ENCODE results near the gene NSF.
"Not testable (repeated sequence)": the region's sequence is repeated elsewhere in the genome, so short reads cannot be mapped to it uniquely, and the experiment has no call there.

DNA sequence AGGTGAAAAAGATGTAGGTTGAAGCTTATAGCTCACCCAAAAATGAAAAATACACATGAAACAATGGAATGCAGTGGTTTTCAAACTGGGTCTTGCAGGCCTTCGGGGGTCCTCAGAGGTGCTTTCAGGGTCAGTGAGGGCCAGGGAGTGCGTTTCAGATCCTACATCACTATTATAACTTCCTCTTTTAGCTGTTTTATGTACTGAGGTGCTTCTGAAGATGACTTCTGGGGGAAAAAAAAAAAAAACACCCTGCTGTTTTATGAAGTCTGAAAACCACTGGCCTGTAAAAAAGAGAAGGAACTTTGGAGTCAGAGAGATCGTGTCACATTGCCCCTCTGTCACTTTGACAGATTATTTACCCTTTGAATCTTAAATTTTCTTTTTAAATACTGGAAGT is 102.8 kb downstream of the NSF start:
- TF ChIP-seq, protein P1, sequence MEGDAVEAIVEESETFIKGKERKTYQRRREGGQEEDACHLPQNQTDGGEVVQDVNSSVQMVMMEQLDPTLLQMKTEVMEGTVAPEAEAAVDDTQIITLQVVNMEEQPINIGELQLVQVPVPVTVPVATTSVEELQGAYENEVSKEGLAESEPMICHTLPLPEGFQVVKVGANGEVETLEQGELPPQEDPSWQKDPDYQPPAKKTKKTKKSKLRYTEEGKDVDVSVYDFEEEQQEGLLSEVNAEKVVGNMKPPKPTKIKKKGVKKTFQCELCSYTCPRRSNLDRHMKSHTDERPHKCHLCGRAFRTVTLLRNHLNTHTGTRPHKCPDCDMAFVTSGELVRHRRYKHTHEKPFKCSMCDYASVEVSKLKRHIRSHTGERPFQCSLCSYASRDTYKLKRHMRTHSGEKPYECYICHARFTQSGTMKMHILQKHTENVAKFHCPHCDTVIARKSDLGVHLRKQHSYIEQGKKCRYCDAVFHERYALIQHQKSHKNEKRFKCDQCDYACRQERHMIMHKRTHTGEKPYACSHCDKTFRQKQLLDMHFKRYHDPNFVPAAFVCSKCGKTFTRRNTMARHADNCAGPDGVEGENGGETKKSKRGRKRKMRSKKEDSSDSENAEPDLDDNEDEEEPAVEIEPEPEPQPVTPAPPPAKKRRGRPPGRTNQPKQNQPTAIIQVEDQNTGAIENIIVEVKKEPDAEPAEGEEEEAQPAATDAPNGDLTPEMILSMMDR (IDR thresholded peaks at IDR 0.05) = not testable (repeated sequence)
- TF ChIP-seq POLR2A (IDR thresholded peaks at IDR 0.05) = not testable (repeated sequence)
